AG04450 (cell line): Measurements from ENCODE around the gene ANKRD53. TPM values are rescaled to one million over a fixed set of nuclear protein-coding genes. Genes with fewer than 3 reads are reported as not detected.

ENCODE experiments used
- CTCF ChIA-PET: fragments of 300-600, 350-600 bp; formaldehyde crosslinking; extraction: SDS; loops from one replicate; lab custom pipeline; 2022; ENCODE audit warnings: antibody characterized with exemption, inconsistent platforms; lab: Charles Lee
- POLR2A ChIA-PET: fragments of 350-600 bp; formaldehyde crosslinking; extraction: SDS; loops from one replicate; lab custom pipeline; 2021; ENCODE audit warnings: antibody characterized with exemption, inconsistent platforms; lab: Yijun Ruan, JAX
- DNase-seq: peaks from one replicate; pipeline ENCODE4 v3.0.0-alpha.2; 2011; ENCODE audit warnings: low read depth, low spot score
- H3K27ac ChIP-seq: one replicate; pipeline ENCODE4 v1.5.1; 2012; ENCODE audit warnings: low read depth, low read length, control low read depth
- H3K27me3 ChIP-seq: one replicate; pipeline ENCODE4 v1.6.0; 2012; ENCODE audit warnings: low read length; ENCODE audit not compliant: control insufficient read depth, insufficient read depth
- H3K4me3 ChIP-seq: 2 replicates; pipeline ENCODE4 v1.5.1; 2011; ENCODE audit warnings: mild to moderate bottlenecking, low read depth, low read length, control low read depth
- H3K9me3 ChIP-seq: 2 replicates; pipeline ENCODE4 v1.5.1; 2012; ENCODE audit warnings: low read length; ENCODE audit not compliant: control insufficient read depth, insufficient read depth
- CTCF ChIP-seq: IDR thresholded peaks from 2 replicates; pipeline ENCODE4 v1.5.1; 2011; ENCODE audit warnings: low read depth, low read length, control low read depth, inconsistent platforms
- polyA plus RNA-seq: library from polyadenylated mRNA; depleted of rRNA; stranded (reverse); fragments of >200 nt; gene quantifications from 2 replicates; pipeline ENCODE4 v1.2.3, GENCODE V29; 2011

ANKRD53 gene
- polyA plus RNA-seq, 1 experiment, result 0.72 TPM

GRCh38 chr2:70949086-70949485 is 29.3 kb upstream of the ANKRD53 start:
- POLR2A ChIA-PET, result interaction anchor here (1.7 kb wide), 1 partner anchor 16 kb away, joined by 5 read pairs; no protein-coding TSS in a partner anchor
- TF ChIP-seq CTCF, result no peak
- Histone ChIP-seq H3K9me3 (no peaks in the 10 kb centered on the region), H3K4me3 (no peak overlapping the region), H3K27ac (no peak overlapping the region), H3K27me3 (no peaks in the 10 kb centered on the region)
- CTCF ChIA-PET, result interaction anchor here (0.6 to 3.9 kb wide), 34 partner anchors 9 to 646 kb away, joined by 3 to 205 read pairs (median 8); partner anchors contain the start of genes ATP6V1B1, CD207 and FAM136A
- no peak for DNase-seq

GRCh38 chr2:70954886-70955285 is 23.5 kb upstream of the ANKRD53 start:
- Histone ChIP-seq H3K27ac (no peak overlapping the region), H3K9me3 (no peaks in the 10 kb centered on the region), H3K27me3 (peaks cover 7% of the 10 kb centered on the region), H3K4me3 (no peak overlapping the region)
- ChIA-PET POLR2A (no interaction called here), CTCF (interaction anchor here (0.9 to 2.0 kb wide), 4 partner anchors 10 to 35 kb away, joined by 3 to 7 read pairs (median 3); no protein-coding TSS in a partner anchor)
- DNase-seq, result no peak
- no peak for TF ChIP-seq CTCF

- no peak for TF ChIP-seq CTCF
- POLR2A ChIA-PET, result no interaction called here
- DNase-seq, result no peak
- Histone ChIP-seq H3K9me3 (no peaks in the 10 kb centered on the region), H3K27me3 (peaks cover 7% of the 10 kb centered on the region), H3K27ac (no peak overlapping the region), H3K4me3 (no peak overlapping the region)
- CTCF ChIA-PET, result no interaction called here
Measured at GRCh38 chr2:70956141-70956540, 22.3 kb upstream of the ANKRD53 start.

- no peaks in the 10 kb centered on the region for H3K9me3 ChIP-seq
- H3K27ac ChIP-seq, result no peak overlapping the region
- no peak for DNase-seq
- CTCF ChIA-PET, result interaction anchor here (1.4 kb wide), 1 partner anchor 44 kb away, joined by 3 read pairs; no protein-coding TSS in a partner anchor
- no peak overlapping the region for H3K4me3 ChIP-seq
- POLR2A ChIA-PET, result interaction anchor here (0.6 kb wide), 1 partner anchor 9 kb away, joined by 4 read pairs; no protein-coding TSS in a partner anchor
- H3K27me3 ChIP-seq, result peaks cover 7% of the 10 kb centered on the region
- no peak for TF ChIP-seq CTCF
Measured at GRCh38 chr2:70957798-70958197, 20.6 kb upstream of the ANKRD53 start.

DNA sequence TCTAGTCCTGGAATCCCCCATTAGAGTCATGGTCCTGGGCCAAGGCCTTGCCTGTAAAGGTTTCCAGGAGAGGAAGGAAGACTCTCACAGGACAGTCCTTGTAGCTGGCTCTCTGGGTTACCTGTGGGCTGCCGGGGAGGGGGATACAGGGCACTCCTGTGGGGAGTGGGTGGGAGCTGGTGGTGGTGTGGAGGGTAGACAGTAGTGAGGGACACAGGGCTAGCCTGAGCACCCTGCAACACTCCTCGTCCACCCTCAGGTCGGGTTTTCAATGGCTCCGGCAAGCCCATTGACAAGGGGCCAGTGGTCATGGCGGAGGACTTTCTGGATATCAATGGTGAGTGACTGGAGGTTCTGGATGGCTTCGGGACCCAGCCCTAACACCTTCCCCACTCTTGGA is 19.7 kb upstream of the ANKRD53 start:
- POLR2A ChIA-PET, result no interaction called here
- Histone ChIP-seq H3K27ac (no peak overlapping the region), H3K9me3 (no peaks in the 10 kb centered on the region), H3K4me3 (no peak overlapping the region), H3K27me3 (peaks cover 7% of the 10 kb centered on the region)
- no peak for TF ChIP-seq CTCF
- DNase-seq, result no peak
- CTCF ChIA-PET, result interaction anchor here (1.4 kb wide), 1 partner anchor 43 kb away, joined by 3 read pairs; no protein-coding TSS in a partner anchor
